ENCODE results near the gene DNAH6.

The DNAH6 gene

DNA sequence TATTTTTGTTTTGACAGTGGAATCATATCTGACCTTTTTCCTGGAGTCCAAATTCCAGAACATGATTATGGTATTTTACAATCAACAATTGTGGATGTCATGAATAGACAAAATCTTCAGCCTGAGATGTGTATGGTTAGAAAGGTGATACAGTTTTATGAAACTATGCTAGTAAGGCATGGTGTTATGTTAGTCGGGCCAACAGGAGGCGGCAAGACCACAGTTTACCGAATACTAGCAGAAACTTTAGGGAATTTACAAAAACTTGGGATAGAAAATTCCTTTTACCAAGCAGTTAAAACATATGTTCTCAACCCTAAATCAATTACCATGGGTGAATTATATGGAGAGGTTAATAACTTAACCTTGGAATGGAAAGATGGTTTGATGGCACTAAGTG lies 137.0 kb downstream of the DNAH6 start:
- WGBS = 95% methylated on average over 3 of the region's 3 CpGs

GRCh38 chr2:84654414-84654813 lies 138.1 kb downstream of the DNAH6 start:
- no peaks in the 10 kb centered on the region for H3K27me3 ChIP-seq (ENCODE audit: insufficient read depth, low read length)
- no peak overlapping the region for H3K4me3 ChIP-seq (ENCODE audit: low read length)
- H3K9ac ChIP-seq (ENCODE audit: low read depth, low read length) = no peak overlapping the region
- WGBS = 94% methylated on average over 2 of the region's 3 CpGs
- no peak overlapping the region for H3K27ac ChIP-seq (ENCODE audit: low read depth, low read length)
- H3K9me3 ChIP-seq (ENCODE audit: insufficient read depth, low read depth, low read length) = no peaks in the 10 kb centered on the region
- no peaks in the 10 kb centered on the region for H3K4me1 ChIP-seq (ENCODE audit: insufficient read depth, low read length)
- H3K36me3 ChIP-seq (ENCODE audit: insufficient read depth, low read length) = no peaks in the 10 kb centered on the region

More for the DNA sequence above, 137.0 kb downstream of the DNAH6 start:
- no peak overlapping the region for H3K4me3 ChIP-seq (ENCODE audit: low read length)
- H3K4me1 ChIP-seq (ENCODE audit: insufficient read depth, low read length) = no peaks in the 10 kb centered on the region
- no peaks in the 10 kb centered on the region for H3K36me3 ChIP-seq (ENCODE audit: insufficient read depth, low read length)
- no peaks in the 10 kb centered on the region for H3K9me3 ChIP-seq (ENCODE audit: insufficient read depth, low read depth, low read length)
- H3K27ac ChIP-seq (ENCODE audit: low read depth, low read length) = no peak overlapping the region
- no peak overlapping the region for H3K9ac ChIP-seq (ENCODE audit: low read depth, low read length)
- H3K27me3 ChIP-seq (ENCODE audit: insufficient read depth, low read length) = no peaks in the 10 kb centered on the region

DNA sequence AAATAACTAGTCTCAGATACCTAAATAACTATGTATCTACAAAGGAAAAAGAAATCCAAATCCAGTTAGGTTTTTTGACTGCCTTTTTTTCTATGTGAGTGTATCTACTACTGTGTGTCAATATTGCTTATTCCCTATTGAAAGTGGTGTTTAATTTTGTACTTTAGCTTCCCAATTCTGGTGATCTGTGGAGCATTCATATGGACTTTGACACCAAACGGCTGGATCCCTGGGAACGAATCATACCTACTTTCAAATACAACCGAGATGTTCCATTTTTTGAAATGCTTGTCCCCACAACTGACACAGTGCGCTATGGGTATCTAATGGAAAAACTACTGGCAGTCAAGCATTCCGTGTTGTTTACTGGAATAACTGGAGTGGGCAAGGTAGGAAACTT lies 152.8 kb downstream of the DNAH6 start:
- 91% methylated on average over 5 of the region's 5 CpGs for WGBS
- Histone ChIP-seq H3K9ac (ENCODE audit: low read depth, low read length) (no peak overlapping the region), H3K4me3 (ENCODE audit: low read length) (no peak overlapping the region), H3K27ac (ENCODE audit: low read depth, low read length) (no peak overlapping the region), H3K4me1 (ENCODE audit: insufficient read depth, low read length) (no peaks in the 10 kb centered on the region), H3K36me3 (ENCODE audit: insufficient read depth, low read length) (no peaks in the 10 kb centered on the region), H3K9me3 (ENCODE audit: insufficient read depth, low read depth, low read length) (no peaks in the 10 kb centered on the region), H3K27me3 (ENCODE audit: insufficient read depth, low read length) (no peaks in the 10 kb centered on the region)

- no peaks in the 10 kb centered on the region for H3K36me3 ChIP-seq (ENCODE audit: insufficient read depth, low read length)
- no peak overlapping the region for H3K9ac ChIP-seq (ENCODE audit: low read depth, low read length)
- H3K4me3 ChIP-seq (ENCODE audit: low read length) = no peak overlapping the region
- no peaks in the 10 kb centered on the region for H3K4me1 ChIP-seq (ENCODE audit: insufficient read depth, low read length)
- no peaks in the 10 kb centered on the region for H3K27me3 ChIP-seq (ENCODE audit: insufficient read depth, low read length)
- H3K9me3 ChIP-seq (ENCODE audit: insufficient read depth, low read depth, low read length) = no peaks in the 10 kb centered on the region
- no peak overlapping the region for H3K27ac ChIP-seq (ENCODE audit: low read depth, low read length)
These were observed 157.8 kb downstream of the DNAH6 start for GRCh38 chr2:84674099-84674498.

DNA sequence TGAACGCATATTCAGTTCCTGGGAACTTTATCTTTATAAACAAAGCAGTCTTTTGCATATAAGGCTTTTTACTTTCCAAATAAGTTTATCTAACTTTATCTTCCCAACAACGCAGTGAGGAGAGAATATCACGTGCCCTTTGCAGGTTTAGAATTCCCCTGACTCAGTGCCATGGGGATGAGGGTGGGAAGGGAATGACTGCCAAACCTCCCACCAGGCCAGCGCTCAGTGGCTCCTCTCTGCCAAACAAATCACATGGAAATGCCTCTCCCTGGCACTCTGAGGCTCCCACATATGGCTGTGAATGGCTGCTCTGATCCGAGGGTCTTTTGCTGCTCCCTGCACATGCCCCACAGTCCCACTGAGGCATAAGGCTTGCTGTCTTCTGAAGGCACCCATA lies 158.3 kb downstream of the DNAH6 start:
- Histone ChIP-seq H3K9me3 (ENCODE audit: insufficient read depth, low read depth, low read length) (no peaks in the 10 kb centered on the region), H3K27me3 (ENCODE audit: insufficient read depth, low read length) (no peaks in the 10 kb centered on the region), H3K36me3 (ENCODE audit: insufficient read depth, low read length) (no peaks in the 10 kb centered on the region), H3K4me1 (ENCODE audit: insufficient read depth, low read length) (no peaks in the 10 kb centered on the region), H3K4me3 (ENCODE audit: low read length) (no peak overlapping the region), H3K27ac (ENCODE audit: low read depth, low read length) (no peak overlapping the region), H3K9ac (ENCODE audit: low read depth, low read length) (no peak overlapping the region)
- 86% methylated on average over 5 of the region's 5 CpGs for WGBS

DNA sequence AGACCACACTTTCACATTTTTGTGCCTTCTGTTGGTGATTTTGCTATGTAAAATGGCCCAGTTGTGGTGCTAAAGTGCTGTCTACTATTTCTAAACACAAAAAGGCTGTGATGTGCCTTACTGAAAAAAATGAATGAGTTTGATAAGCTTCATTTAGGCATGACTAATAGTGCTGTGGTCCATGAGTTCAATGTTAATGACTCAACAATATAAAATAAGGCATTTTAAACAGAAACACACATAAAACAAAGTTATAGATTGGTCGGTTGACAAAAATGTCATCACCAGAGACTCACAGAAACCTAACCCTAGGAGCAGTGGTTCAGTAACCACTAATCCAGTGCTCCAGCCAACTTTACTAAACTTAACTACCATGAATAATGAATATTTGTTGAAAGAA lies 160.0 kb downstream of the DNAH6 start:
- Histone ChIP-seq H3K27me3 (ENCODE audit: insufficient read depth, low read length) (no peaks in the 10 kb centered on the region), H3K36me3 (ENCODE audit: insufficient read depth, low read length) (no peaks in the 10 kb centered on the region), H3K4me1 (ENCODE audit: insufficient read depth, low read length) (no peaks in the 10 kb centered on the region), H3K9me3 (ENCODE audit: insufficient read depth, low read depth, low read length) (no peaks in the 10 kb centered on the region), H3K4me3 (ENCODE audit: low read length) (no peak overlapping the region), H3K9ac (ENCODE audit: low read depth, low read length) (no peak overlapping the region), H3K27ac (ENCODE audit: low read depth, low read length) (no peak overlapping the region)
- 100% methylated on average over 1 of the region's 1 CpG for WGBS

DNA sequence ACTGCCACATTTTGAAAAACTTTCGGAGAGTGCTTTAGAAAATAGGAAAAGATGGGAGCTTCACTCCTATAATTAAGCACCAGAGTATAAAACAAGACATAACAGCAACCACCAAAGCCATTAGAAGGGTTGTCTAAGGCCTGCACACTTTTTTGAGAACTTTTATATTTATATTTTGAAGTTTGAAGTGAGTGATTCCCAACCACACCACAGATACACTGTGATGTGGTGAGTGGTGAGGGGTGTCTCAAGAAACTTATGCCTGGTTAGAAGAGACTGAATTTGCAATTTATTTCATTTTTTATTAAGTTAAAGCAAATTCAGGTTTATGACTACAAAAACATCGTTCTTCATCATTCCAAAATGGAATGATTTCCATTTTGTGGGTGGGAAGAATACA lies 161.9 kb downstream of the DNAH6 start:
- Histone ChIP-seq H3K36me3 (ENCODE audit: insufficient read depth, low read length) (no peaks in the 10 kb centered on the region), H3K4me1 (ENCODE audit: insufficient read depth, low read length) (no peaks in the 10 kb centered on the region), H3K9ac (ENCODE audit: low read depth, low read length) (no peak overlapping the region), H3K27ac (ENCODE audit: low read depth, low read length) (no peak overlapping the region), H3K9me3 (ENCODE audit: insufficient read depth, low read depth, low read length) (no peaks in the 10 kb centered on the region), H3K4me3 (ENCODE audit: low read length) (no peak overlapping the region), H3K27me3 (ENCODE audit: insufficient read depth, low read length) (no peaks in the 10 kb centered on the region)
- 71% methylated on average over 1 of the region's 2 CpGs for WGBS

- Histone ChIP-seq H3K4me1 (ENCODE audit: insufficient read depth, low read length) (no peaks in the 10 kb centered on the region), H3K36me3 (ENCODE audit: insufficient read depth, low read length) (no peaks in the 10 kb centered on the region), H3K9ac (ENCODE audit: low read depth, low read length) (no peak overlapping the region), H3K27ac (ENCODE audit: low read depth, low read length) (no peak overlapping the region), H3K27me3 (ENCODE audit: insufficient read depth, low read length) (no peaks in the 10 kb centered on the region), H3K4me3 (ENCODE audit: low read length) (no peak overlapping the region), H3K9me3 (ENCODE audit: insufficient read depth, low read depth, low read length) (no peaks in the 10 kb centered on the region)
- 89% methylated on average over 3 of the region's 5 CpGs for WGBS
These were observed 170.6 kb downstream of the DNAH6 start for GRCh38 chr2:84686783-84687476.

- H3K4me3 ChIP-seq (ENCODE audit: low read length) = no peak overlapping the region
- H3K27me3 ChIP-seq (ENCODE audit: insufficient read depth, low read length) = no peaks in the 10 kb centered on the region
- no peaks in the 10 kb centered on the region for H3K9me3 ChIP-seq (ENCODE audit: insufficient read depth, low read depth, low read length)
- no peaks in the 10 kb centered on the region for H3K4me1 ChIP-seq (ENCODE audit: insufficient read depth, low read length)
- H3K9ac ChIP-seq (ENCODE audit: low read depth, low read length) = no peak overlapping the region
- H3K27ac ChIP-seq (ENCODE audit: low read depth, low read length) = no peak overlapping the region
- H3K36me3 ChIP-seq (ENCODE audit: insufficient read depth, low read length) = no peaks in the 10 kb centered on the region
- 94% methylated on average over 9 of the region's 10 CpGs for WGBS
These were observed 171.3 kb downstream of the DNAH6 start for GRCh38 chr2:84687498-84688149.

GRCh38 chr2:84690225-84690624 lies 173.9 kb downstream of the DNAH6 start:
- WGBS = 89% methylated on average over 2 of the region's 3 CpGs
- no peak overlapping the region for H3K27ac ChIP-seq (ENCODE audit: low read depth, low read length)
- H3K9ac ChIP-seq (ENCODE audit: low read depth, low read length) = no peak overlapping the region
- no peaks in the 10 kb centered on the region for H3K36me3 ChIP-seq (ENCODE audit: insufficient read depth, low read length)
- no peaks in the 10 kb centered on the region for H3K27me3 ChIP-seq (ENCODE audit: insufficient read depth, low read length)
- no peaks in the 10 kb centered on the region for H3K9me3 ChIP-seq (ENCODE audit: insufficient read depth, low read depth, low read length)
- H3K4me3 ChIP-seq (ENCODE audit: low read length) = no peak overlapping the region
- no peaks in the 10 kb centered on the region for H3K4me1 ChIP-seq (ENCODE audit: insufficient read depth, low read length)

DNA sequence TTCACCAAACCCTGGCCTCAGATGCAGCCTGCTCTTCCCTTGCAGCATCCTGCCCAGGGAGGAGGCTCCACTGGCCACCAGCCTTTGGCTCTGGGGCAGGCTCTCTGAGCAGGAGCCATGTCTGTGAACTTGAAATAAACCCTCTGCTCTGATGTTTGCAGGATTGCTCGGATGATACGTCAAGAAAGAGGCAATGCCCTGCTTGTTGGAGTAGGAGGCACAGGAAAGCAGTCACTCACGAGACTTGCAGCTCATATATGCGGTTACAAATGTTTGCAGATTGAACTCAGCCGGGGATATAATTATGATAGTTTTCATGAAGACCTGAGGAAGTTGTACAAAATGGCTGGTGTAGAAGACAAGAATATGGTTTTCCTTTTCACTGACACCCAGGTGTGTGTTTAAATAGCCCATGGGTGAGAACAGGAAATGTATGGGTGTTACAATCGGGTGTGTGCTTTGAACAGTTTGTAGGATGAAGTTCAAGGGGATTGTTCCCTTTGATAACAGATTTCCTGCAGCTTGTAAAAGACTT lies 177.9 kb downstream of the DNAH6 start:
- H3K27me3 ChIP-seq (ENCODE audit: insufficient read depth, low read length) = no peaks in the 10 kb centered on the region

More for the DNA sequence above, 177.9 kb downstream of the DNAH6 start:
- Histone ChIP-seq H3K4me3 (ENCODE audit: low read length) (no peak overlapping the region), H3K36me3 (ENCODE audit: insufficient read depth, low read length) (no peaks in the 10 kb centered on the region), H3K4me1 (ENCODE audit: insufficient read depth, low read length) (no peaks in the 10 kb centered on the region), H3K27ac (ENCODE audit: low read depth, low read length) (no peak overlapping the region), H3K9ac (ENCODE audit: low read depth, low read length) (no peak overlapping the region), H3K9me3 (ENCODE audit: insufficient read depth, low read depth, low read length) (no peaks in the 10 kb centered on the region)
- WGBS = 89% methylated on average over 6 of the region's 6 CpGs

All from HUES64 (cell line).